A673 (cell line): ENCODE measurements around the gene FGFBP1. TPM values are rescaled to one million over a fixed set of nuclear protein-coding genes. Genes with fewer than 3 reads are reported as not detected.

ENCODE experiments used
- BruUV-seq: library from RNA; stranded (reverse); fragments of 400-500 nt; replicated peaks from 2 replicates; lab custom pipeline; 2021; lab: Mats Ljungman, UMichigan
- CTCF ChIA-PET: fragments of 300-600 bp; sonication (Branson Sonifier 250); formaldehyde crosslinking; loops from one replicate; lab custom pipeline; 2022; ENCODE audit warnings: antibody characterized with exemption; lab: Charles Lee
- POLR2A ChIA-PET: fragments of 300-600 bp; sonication (Branson Sonifier 250); formaldehyde crosslinking; loops from one replicate; lab custom pipeline; 2022; ENCODE audit warnings: antibody characterized with exemption; ENCODE audit not compliant: low non-redundant PET; lab: Charles Lee
- DNase-seq: peaks from one replicate; pipeline ENCODE4 v3.0.0-alpha.2; 2015; ENCODE audit warnings: low spot score
- H3K27ac ChIP-seq: fragments of 200-600 bp; sonication (generic); 2 replicates; pipeline ENCODE4 v1.5.1; 2016; ENCODE audit warnings: mixed run types, low read depth, mild to moderate bottlenecking, mixed read lengths, antibody characterized with exemption, low read length; ENCODE audit not compliant: poor library complexity, severe bottlenecking
- H3K27me3 ChIP-seq: fragments of 200-600 bp; sonication (generic); replicated peaks from 2 replicates; pipeline ENCODE4 v1.6.1; 2017; ENCODE audit warnings: mixed run types, low read depth, mild to moderate bottlenecking, mixed read lengths, antibody characterized with exemption, low read length; ENCODE audit not compliant: insufficient read depth, poor library complexity
- H3K36me3 ChIP-seq: fragments of 200-600 bp; sonication (generic); 2 replicates; pipeline ENCODE4 v1.6.1; 2016; ENCODE audit warnings: mixed run types, mild to moderate bottlenecking, mixed read lengths, antibody characterized with exemption, low read length; ENCODE audit not compliant: insufficient read depth, poor library complexity, severe bottlenecking
- H3K4me1 ChIP-seq: fragments of 200-600 bp; sonication (generic); 2 replicates; pipeline ENCODE4 v1.6.1; 2017; ENCODE audit warnings: mixed run types, mild to moderate bottlenecking, mixed read lengths, antibody characterized with exemption, low read length; ENCODE audit not compliant: insufficient read depth, poor library complexity, severe bottlenecking
- H3K4me3 ChIP-seq: fragments of 200-600 bp; sonication (generic); 2 replicates; pipeline ENCODE4 v1.5.1; 2016; ENCODE audit warnings: low read depth, mixed run types, mild to moderate bottlenecking, mixed read lengths, low read length; ENCODE audit not compliant: poor library complexity, severe bottlenecking
- H3K9me3 ChIP-seq: fragments of 200-600 bp; sonication (generic); 2 replicates; pipeline ENCODE4 v1.6.1; 2016; ENCODE audit warnings: mixed run types, low read depth, mild to moderate bottlenecking, mixed read lengths, antibody characterized with exemption, low read length; ENCODE audit not compliant: poor library complexity, severe bottlenecking
- CTCF ChIP-seq: fragments of 300-800, 200-600 bp; sonication (generic); conservative IDR thresholded peaks from 2 replicates; pipeline ENCODE4 v1.5.1; 2017; ENCODE audit warnings: low read depth, mild to moderate bottlenecking, antibody characterized with exemption, low read length, moderate library complexity, mixed read lengths
- EZH2 ChIP-seq: fragments of 200-600 bp; sonication (generic); IDR thresholded peaks from 2 replicates; pipeline ENCODE4 v1.6.1; 2017; ENCODE audit warnings: borderline replicate concordance, low read depth, mild to moderate bottlenecking, mixed read lengths, antibody characterized with exemption, low read length; ENCODE audit not compliant: poor library complexity, severe bottlenecking
- intact Hi-C: fragments of 100-400 bp; cut with micrococcal nuclease; formaldehyde crosslinking; loops from one replicate; pipeline ENCODE4 v1.10.0; 2022; ENCODE audit not compliant: unreplicated experiment
- total RNA-seq: library from RNA; stranded (reverse); gene quantifications from 2 replicates; pipeline ENCODE4 v1.2.3, GENCODE V29; 2021

Gene FGFBP1
- total RNA-seq, 1 experiment from 2014 or later, result not detected

GRCh38 chr4:15964159-15964558, 25.6 kb upstream of the FGFBP1 start:
- intact Hi-C loops, result loop anchor here (5.0 kb wide), 1 partner anchor 38 kb away; no protein-coding TSS in a partner anchor
- Histone ChIP-seq H3K27ac (no peak overlapping the region), H3K4me3 (no peak overlapping the region), H3K9me3 (no peaks in the 10 kb centered on the region), H3K4me1 (no peaks in the 10 kb centered on the region), H3K27me3 (no peaks in the 10 kb centered on the region), H3K36me3 (no peaks in the 10 kb centered on the region)
- CTCF ChIA-PET, result interaction anchor here (0.7 to 1.9 kb wide), 4 partner anchors 14 to 301 kb away, joined by 3 to 9 read pairs (median 4); no protein-coding TSS in a partner anchor
- BruUV-seq, result no TSS peak
- no peak for DNase-seq
- POLR2A ChIA-PET, result interaction anchor here (0.7 kb wide), 1 partner anchor 53 kb away, joined by 4 read pairs; no protein-coding TSS in a partner anchor
- TF ChIP-seq CTCF (0 out of 2 replicates have a peak, but pooled peaks have one; percentile 14), EZH2 (no peak)

GRCh38 chr4:15963576-15963975, 25.0 kb upstream of the FGFBP1 start:
- BruUV-seq, result no TSS peak
- H3K36me3 ChIP-seq, result no peaks in the 10 kb centered on the region
- H3K27me3 ChIP-seq, result no peaks in the 10 kb centered on the region
- intact Hi-C loops, result loop anchor here (2.0 to 5.0 kb wide), 2 partner anchors 39 to 301 kb away; no protein-coding TSS in a partner anchor
- no peak overlapping the region for H3K4me3 ChIP-seq
- H3K9me3 ChIP-seq, result no peaks in the 10 kb centered on the region
- H3K4me1 ChIP-seq, result no peaks in the 10 kb centered on the region
- no peak for TF ChIP-seq EZH2
- no peak for TF ChIP-seq CTCF
- no peak for DNase-seq
- ChIA-PET POLR2A (no interaction called here), CTCF (interaction anchor here (0.8 to 1.9 kb wide), 3 partner anchors 88 to 301 kb away, joined by 3 to 9 read pairs (median 6); no protein-coding TSS in a partner anchor)
- no peak overlapping the region for H3K27ac ChIP-seq

GRCh38 chr4:15963001-15963451, 24.5 kb upstream of the FGFBP1 start, which contains the start of gene FGFBP2:
Gene FGFBP2 (minus strand): TSS chr4:15963175. CDS start chr4:15963129, 46 bp downstream.
- peak; percentile 75 for DNase-seq
- ChIA-PET POLR2A (no interaction called here), CTCF (interaction anchor here (1.8 to 1.9 kb wide), 2 partner anchors 157 to 302 kb away, joined by 6 to 9 read pairs; no protein-coding TSS in a partner anchor)
- TF ChIP-seq EZH2, result no peak
- peak; percentile 68 for TF ChIP-seq CTCF
- Histone ChIP-seq H3K27ac (no peak within 1 kb of the TSS), H3K4me1 (no peaks in the 10 kb centered on the region), H3K27me3 (no peaks in the 10 kb centered on the region), H3K36me3 (no peaks in the 10 kb centered on the region), H3K4me3 (no peak within 1 kb of the TSS), H3K9me3 (no peaks in the 10 kb centered on the region)
- intact Hi-C loops, result loop anchor here (2.0 to 5.0 kb wide), 2 partner anchors 39 to 302 kb away; no protein-coding TSS in a partner anchor
- no TSS peak for BruUV-seq
